Subcutaneous adipose tissue (tissue), 4 donors: Measurements from ENCODE around the gene AFF3. TPM values are rescaled to one million over a fixed set of nuclear protein-coding genes. Genes with fewer than 3 reads are reported as not detected.

Experiments used
- CTCF ChIP-seq: fragments of 450-650 bp; IDR thresholded peaks from one replicate; pipeline ENCODE4 v1.5.1; 2016; ENCODE audit warnings: low read depth, mild to moderate bottlenecking, control low read depth, antibody characterized with exemption, moderate library complexity
- total RNA-seq, 4 donors: library from RNA; depleted of rRNA; stranded (reverse); fragments of >200 nt; gene quantifications; one replicate each; pipeline ENCODE4 v1.1.0, GENCODE V29; 2016

AFF3 gene
- total RNA-seq, 4 donors from 2014 or later = 2.5 to 6.2 (median 5.6) TPM

GRCh38 chr2:99762714-99763113 is 379.7 kb downstream of the AFF3 start:
- no peak for TF ChIP-seq CTCF

- no peak for TF ChIP-seq CTCF
Observed at GRCh38 chr2:99757611-99758114, 384.7 kb downstream of the AFF3 start.

GRCh38 chr2:99756059-99756458 is 386.3 kb downstream of the AFF3 start:
- no peak for TF ChIP-seq CTCF

- no peak for TF ChIP-seq CTCF
Observed at GRCh38 chr2:99754210-99754609, 388.2 kb downstream of the AFF3 start.

GRCh38 chr2:99753505-99753904 is 388.9 kb downstream of the AFF3 start:
- TF ChIP-seq CTCF = no peak

- TF ChIP-seq CTCF = no peak
Observed at GRCh38 chr2:99748344-99748743, 394.0 kb downstream of the AFF3 start.

GRCh38 chr2:99747842-99748241 is 394.5 kb downstream of the AFF3 start:
- TF ChIP-seq CTCF = no peak
